SW 1271 (cell line): Measurements from ENCODE around the gene TBC1D12.
"Not testable (repeated sequence)": the region's sequence is repeated elsewhere in the genome, so short reads cannot be mapped to it uniquely, and the experiment has no call there.

Source experiments
- DNase-seq, 2 experiments: peaks; one replicate each; lab custom pipeline; 2025; lab: John Stamatoyannopoulos, UW

The TBC1D12 gene

DNA sequence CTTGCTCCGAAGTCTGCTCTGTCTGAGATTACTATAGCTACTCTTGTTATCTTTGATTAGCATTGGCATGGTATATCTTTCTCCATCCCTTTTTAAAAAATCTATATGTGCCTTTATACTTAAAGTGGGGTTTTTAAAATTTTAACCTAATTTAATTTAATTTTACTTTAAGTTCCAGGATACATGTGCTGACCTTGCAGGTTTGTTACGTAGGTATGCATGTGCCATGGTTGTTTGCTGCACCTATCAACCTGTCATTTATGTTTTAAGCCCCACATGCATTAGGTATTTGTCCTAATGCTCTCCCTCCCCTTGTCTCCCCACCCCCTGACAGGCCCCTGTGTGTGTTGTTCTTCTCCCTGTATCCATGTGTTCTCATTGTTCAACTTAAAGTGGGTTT is 54.6 kb downstream of the TBC1D12 start:
- DNase-seq = no peak

DNA sequence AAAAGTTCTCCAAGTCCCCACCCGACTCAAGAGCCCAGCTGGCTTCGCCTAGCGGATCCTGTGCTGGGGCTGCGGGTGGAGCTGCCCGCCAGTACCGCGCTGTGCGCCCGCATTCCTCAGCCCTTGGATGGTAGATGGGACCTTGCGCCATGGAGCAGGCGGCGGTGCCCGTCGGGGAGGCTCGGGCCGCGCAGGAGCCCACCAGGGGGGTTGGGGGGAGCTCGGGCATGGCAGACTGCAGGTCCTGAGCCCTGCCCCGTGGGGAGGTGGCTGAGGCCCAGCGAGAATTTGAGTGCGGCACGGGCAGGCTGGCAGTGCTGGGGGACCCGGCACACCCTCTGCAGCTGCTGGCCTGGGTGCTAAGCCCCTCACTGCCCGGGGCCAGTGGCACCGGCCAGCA is 57.0 kb downstream of the TBC1D12 start:
- DNase-seq = no peak

DNA sequence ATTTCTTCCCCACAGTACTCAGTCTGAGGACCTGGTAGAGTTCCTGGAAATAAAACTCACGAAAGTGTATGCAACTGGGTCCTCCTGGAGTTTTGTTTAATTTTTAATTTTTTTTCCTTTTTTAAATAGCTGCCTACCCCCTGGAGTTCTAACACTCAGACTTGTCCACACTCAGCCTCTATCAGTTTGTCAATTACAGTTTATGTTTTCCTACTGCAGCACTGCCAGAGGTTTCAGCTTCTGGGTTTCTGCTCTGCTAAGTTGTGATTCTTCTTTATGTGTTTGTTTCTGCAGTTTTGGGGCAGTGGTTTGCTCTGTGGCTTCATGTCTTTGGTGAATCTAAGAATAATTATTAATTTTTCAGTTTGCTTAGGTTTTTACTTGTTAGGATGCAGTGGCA is 59.2 kb downstream of the TBC1D12 start:
- no peak for DNase-seq

DNA sequence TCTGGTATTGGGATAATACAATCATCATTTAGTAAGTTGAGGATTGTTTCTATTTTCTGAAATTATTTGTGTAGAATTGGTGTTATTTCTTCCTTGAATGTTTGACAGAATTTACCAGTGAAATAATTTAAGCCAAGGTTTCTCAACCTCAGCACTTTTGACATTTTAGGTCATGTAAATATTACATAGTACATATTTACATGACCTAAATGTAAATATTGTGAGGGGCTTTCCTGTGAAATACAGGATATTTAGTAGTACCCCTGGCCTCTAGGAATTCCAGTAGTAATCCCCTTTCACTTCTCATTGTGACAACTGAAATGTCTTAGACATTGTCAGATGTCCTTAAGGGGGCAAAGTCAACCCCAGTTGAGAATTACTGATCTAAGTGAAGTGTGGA is 59.8 kb downstream of the TBC1D12 start:
- DNase-seq = no peak

DNA sequence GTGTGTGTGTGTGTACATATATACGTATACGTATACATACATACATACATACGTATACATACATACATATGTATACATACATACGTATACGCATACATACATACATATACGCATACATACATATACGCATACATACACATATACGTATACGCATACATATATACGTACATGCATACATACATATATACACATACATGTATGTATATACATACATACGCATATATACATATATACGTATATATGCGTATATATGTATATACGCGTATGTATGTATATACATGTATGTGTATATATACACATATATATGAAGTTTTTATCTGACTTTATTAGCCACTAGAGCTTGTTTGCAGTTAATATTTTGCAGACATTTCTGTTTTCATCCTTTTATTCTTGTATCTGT is 63.3 kb downstream of the TBC1D12 start:
- DNase-seq = no peak

DNA sequence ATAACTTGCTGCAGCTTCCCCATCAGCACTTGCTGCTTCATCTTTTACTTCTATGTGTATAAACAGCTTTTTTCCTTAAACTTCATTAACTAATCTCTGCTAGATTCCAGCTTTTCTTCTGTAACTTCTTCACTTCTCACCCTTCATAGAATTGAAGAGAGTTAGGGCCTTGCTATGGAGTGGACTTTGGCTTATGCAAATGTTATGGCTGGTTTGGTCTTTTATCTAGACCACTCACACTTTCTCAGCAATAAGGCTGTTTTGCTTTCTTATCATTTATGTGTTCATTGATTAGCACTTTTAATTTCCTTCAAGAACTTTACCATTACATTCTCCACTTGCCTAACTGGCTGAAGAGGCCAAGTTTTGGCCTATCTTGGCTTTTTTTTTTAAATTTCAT is 79.1 kb downstream of the TBC1D12 start:
- no peak for DNase-seq

DNA sequence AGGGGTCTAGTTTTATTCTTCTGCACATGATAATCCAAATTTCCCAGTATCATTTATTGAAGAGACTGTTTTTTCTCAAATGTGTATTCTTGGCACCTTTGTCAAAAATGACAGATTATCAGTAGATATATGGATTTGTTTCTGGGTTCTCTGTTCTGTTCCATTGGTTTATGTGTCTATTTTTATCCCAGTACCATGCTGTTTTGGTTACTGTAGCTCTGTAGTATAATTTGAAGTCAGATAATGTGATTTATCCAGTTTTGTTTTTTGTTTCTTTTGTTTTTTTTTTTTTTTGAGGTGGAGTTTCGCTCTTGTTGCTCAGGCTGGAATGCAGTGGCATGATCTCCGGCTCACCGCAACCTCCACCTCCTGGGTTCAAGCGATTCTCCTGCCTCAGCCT is 81.6 kb downstream of the TBC1D12 start:
- DNase-seq = no peak

DNA sequence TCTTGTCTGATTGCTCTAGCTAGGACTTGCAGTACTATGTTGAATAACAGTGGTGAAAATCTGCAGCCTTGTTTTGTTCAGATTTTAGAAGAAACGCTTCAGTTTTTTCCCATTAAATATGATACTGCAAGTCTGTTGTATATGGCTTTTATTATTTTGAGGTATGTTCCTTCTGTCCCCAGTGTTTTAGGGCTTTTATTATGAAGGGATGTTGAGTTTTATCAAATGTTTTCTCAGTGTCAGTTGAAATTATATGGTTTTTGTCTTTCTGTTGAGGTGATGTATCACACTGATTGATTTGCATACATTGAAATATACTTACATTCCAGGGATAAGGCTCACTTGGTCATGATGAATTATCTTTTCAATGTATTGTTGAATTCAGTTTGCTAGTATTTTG is 82.8 kb downstream of the TBC1D12 start:
- DNase-seq = no peak

DNA sequence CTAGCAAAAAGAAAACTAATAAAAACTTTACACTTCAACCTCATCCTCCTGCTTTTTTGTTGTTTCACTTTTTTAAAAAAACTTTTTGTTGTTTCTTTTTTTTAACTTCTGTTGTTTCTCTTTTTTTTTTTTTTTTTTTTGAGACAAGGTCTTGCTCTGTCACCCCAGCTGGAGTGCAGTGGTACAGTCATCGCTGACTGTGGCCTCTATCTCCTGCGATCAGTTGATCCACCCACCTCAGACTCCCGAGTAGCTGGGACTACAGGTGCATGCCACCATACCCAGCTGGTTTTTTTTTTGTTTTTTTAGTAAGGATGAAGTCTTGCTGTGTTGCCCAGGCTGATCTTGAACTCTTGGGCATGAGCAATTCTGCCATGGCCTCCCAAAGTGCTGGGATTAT is 85.2 kb downstream of the TBC1D12 start:
- DNase-seq = no peak

DNA sequence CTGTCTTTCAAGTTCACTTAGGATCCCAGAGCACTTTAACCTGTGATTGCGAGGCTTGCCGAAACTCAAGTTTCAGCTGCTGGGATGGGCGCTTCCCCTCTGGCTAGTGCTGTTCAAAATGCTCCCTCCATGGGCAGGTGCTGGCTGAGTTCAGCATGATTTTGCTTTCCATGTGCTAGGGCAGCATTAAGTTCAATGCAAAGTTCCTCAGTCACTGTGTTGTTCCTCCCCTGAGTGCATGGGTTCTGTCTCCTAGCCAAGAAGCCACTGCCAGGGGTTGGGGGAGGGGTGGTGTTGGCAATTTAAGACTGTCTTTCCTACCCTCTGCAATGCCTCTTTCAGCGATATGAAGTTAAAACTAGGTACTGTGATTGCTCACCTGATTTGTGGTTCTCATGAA is 86.8 kb downstream of the TBC1D12 start:
- no peak for DNase-seq

DNA sequence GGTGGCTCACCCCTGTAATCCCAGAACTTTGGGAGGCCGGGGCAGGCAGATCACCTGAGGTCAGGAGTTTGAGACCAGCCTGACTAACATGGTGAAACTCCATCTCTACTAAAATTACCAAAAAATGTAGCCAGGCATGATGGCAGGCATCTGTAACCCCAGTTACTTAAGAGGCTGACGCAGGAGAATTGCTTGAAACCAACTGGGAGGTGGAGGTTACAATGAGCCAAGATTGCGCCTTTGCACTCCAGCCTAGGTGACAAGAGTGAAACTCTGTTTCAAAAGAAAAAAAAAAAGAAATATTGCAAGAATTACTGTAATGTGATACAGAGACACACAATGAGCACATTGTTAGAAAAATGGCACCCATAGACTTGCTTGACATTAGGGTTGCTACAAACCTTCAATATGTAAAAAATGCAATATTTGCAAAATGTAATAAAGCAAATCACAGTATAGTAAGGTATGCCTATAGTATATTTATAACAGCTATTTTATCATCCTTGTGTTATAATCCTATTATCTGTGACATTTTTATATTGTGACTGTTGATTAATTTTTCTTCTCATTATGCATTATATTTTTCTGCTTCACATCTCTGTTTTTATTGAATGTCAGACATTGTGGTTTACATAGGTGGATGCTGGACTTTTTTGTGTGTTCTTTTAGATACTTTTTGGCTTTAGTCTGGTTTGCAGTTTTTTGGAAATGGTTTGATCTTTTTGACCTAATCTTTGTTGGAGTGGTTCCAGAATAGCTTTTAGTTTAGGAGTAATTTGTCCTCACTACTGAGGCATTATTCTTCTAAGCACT is 87.8 kb downstream of the TBC1D12 start:
- no peak for DNase-seq

DNA sequence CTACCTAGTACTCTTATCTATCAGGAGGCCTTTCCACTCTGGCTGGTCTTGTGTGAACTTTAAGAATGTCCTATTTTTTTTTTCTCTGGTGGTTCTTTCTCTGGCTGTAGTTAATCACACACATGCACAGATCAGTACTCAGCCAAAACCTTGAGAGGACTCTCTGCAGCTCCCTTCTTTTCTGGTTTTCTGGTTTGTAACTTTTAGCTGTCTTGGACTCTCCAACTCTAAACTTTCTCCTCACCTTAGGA is 88.4 kb downstream of the TBC1D12 start:
- DNase-seq = no peak

DNA sequence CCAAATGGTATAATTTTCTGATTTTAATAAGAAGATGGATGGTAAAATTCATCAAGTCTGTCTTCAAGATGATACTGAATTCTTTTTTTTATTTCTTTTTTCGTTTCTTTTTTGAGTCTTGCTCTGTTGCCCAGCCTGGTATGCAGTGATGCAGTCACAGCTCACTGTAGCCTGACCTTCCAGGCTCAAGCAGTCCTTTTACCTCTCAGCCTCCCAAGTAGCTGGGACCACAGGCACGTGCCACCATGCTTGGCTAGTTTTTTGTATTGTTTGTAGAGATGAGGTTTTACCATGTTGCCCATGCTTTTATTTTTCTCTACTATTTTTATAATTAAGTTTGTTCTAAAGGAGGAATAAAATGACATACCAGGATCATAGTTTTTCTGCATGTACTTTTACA is 91.1 kb downstream of the TBC1D12 start:
- DNase-seq = no peak

DNA sequence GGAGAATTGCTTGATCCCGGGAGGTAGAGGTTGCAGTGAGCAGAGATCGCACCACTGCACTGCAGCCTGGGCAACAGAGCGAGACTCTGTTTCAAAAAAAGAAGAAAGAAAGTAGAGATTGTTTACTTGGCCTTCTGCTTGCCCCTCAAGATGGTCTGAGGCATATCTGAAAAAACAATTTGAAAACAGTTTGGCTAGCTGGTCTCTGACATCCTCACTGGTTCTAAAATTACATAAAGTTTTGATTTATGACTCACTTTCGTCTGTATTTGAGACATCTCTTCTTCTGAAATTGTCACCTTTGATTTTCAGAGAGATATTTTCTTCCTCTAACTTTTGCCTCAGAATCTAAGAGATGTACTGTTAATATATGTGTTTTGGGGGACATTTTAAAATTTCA is 93.7 kb downstream of the TBC1D12 start:
- DNase-seq = no peak

DNA sequence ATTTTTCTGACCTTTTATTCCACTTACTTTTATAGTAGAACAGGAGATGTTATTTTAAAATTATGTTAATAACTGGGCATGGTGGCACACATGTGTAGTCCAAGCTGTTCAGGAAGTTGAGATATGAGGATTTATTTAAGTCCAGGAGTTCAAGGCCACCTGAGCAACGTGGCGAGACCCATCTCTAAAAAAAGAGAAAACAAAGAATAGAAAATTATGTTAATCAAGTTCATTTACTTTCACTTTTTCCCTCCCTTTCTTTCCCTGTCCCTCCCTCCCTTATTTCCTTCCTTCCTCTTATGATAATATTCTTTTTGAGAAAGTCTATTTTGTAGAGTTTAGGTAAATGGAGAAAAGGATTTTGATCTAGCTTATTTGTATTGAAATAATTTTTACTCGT is 94.3 kb downstream of the TBC1D12 start:
- DNase-seq = no peak

DNA sequence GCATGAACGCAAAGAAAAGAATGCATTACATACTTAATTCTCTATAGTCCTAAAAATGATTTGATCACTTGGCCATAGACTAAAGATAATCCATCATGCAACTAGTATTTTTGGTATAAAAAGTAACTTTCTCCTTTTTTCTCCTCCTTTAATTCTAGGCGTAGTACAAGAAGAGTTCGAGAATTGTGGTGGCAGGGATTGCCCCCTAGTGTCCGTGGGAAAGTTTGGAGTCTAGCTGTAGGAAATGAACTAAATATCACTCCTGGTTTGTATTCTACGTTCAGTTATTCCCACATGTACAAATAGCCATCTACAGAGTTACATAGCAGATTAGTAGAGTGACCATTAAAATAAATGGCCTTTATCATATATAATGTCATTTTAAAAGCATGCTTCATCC is 97.7 kb downstream of the TBC1D12 start:
- DNase-seq = peak in 1 of 2 experiments; percentile 20

DNA sequence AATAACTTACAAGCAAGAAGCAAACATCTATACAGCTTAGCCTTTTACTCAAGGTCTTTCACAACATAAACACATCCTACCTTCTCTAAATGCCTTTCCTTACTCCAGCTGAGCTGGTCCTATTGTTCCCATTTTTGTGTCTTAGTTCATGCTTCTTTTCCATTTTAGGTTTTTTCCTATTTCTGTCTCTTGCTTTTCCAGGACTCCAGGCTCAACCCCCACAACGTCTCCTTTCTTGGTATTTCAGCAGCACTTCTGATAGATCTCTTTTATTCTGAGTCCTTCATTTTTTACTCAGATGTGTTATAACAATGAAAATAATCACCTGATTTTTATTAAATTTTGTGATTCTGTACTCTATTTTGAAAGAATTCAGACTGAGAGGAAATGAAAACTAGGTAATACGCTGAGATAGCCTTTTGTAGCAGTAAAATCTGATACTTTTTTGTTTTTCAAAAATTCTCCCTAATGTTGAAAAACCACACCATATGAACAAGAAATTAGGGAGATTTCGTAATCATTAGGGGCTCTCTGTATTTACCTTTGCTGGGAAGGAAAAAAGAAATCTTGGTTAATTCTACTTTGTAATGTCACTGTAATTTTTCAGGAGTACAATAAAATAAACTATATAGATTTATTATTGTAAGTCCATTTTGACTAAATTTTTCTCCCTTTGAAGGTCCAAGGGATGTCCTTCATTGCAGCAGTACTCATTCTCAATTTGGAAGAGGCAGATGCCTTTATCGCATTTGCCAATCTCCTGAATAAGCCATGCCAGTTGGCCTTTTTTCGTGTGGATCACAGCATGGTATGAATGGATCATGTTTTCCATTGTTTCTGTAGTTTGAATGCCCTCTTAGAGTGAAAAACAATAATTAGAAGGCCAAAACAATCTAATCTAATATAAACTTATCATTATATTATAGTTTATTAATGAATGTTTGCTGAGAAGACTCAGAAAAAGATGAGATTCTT is 119.2 kb downstream of the TBC1D12 start:
- DNase-seq = no peak

DNA sequence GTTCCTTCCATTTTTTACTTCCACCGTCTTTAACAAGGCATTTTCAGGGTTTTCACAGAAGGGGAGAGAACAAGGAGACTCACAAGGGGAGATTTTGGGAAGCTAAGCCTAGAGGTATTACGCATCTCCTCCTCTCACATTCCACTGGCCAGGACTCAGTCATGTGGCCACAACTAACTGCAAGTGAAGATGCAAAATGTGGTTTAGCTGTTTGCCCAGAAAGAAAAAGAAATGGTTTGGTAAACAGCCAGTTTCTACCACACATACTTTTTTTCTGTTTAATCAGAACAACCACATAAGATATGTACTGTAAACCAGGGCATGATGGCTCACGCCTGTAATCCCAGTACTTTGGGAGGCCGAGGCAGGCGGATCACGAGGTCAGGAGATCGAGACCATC is 121.8 kb downstream of the TBC1D12 start:
- DNase-seq = no peak

DNA sequence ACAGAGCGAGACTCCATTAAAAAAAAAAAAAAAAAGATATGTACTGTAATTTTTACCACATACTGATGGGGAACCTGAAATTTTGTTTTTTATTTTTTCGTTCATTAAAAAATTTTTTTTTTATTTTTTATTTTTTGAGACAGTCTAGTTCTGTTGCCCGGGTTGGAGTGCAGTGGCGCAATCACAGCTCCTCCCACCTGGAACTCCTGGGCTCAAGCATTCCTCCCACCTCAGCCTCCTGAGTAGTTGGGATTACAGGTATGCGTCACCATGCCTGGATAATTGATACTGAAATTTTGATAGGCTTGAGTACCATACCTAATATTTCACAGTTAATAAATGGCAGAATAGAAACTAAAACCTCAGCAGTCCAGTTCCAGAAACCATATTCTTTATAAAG is 122.4 kb downstream of the TBC1D12 start:
- DNase-seq = no peak

DNA sequence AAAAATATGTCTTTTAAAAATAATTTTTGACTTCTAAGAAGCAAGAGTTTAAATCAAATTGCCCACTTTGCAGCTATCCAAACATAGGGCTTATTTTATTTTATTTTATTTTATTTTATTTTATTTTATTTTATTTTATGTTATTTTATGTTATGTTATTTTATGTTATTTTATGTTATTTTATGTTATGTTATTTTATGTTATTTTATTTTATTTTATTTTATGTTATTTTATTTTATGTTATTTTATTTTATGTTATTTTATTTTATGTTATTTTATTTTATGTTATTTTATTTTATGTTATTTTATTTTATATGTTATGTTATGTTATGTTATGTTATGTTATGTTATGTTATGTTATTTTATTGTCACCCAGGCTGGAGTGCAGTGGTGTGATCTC is 129.2 kb downstream of the TBC1D12 start:
- not testable (repeated sequence) for DNase-seq

DNA sequence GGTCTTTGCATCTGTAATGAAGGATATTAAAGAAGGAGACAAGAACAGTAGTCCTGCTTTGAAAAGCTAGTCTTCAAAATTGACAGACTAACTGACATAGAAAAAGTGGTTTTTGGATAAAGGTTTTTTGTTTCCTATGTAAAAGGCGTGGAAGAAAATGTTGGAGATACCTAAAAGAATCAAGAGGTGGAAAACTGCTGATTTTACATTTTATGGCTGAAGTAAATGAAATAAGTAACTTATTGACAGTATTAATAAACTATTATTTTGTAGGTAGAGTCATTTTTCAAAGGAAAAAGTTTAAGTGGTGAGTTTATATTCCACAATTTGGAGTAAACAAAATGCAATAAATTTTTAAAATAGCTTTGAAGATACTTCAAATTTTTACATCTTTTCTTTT is 130.7 kb downstream of the TBC1D12 start:
- DNase-seq = no peak

DNA sequence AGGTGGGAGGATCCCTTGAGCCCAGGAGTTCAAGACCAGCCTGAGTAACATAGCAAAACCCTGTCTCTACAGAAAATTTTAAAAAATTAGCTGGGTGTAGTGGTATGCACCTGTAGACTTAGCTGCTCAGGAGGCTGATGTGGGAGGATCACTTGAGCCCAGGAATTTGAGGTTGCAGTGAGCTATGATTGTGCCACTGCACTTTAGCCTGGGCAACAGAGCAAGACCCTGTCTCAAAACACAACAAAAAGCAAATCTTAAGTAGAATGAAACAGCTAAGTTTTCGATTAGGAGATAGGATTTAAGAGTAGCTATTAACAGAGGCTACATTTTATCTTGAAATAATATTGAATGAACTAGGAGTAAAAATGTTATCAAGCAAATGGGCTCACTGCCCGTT is 139.9 kb downstream of the TBC1D12 start:
- not testable (repeated sequence) for DNase-seq

DNA sequence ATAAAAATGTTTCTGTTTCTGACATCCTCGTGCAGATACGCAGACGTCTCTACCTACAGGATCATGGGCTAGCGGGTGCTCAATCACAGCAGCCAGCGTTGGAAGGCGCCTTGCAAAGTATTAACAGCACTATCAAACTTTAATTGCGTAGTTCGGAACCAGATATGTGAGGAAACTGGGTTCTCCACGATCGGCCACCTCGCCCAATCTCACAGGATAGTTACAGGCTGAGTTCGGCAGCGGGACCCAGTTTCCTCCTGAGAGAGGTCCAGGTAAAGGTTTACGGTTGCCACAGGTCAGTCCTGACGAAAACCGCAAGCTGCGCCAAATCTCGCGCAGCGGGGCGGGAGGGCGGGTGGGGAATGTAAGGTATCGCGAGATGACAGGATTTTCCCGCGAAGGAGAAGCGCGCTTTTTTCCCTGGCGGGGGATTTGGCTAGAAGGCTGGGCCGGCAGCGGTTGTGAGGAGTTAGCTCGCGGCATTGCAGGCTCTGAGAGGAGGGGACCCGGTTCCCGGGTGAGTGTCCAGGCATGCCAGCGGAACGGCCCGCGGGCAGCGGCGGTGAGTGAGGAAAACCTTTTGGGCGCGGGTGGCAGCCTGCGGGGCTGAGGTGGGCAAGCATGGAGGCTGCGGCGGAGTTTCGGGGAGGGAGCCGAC is 143.2 kb downstream of the TBC1D12 start, which contains the start of gene HELLS:
Gene HELLS, plus strand, starts transcription at position 398 of the 658 bp plus-strand sequence. Its CDS starts 134 bp downstream, at position 532.
- peak; percentile 34 to 79 for DNase-seq
